Stomach smooth muscle (tissue), 2 donors: ENCODE results near the gene NECAB2.

Source experiments
- H3K27ac ChIP-seq: one replicate; pipeline ENCODE4 v1.7.0; 2013; ENCODE audit warnings: mild to moderate bottlenecking, low read length, inconsistent platforms
- H3K27me3 ChIP-seq, 2 donors: one replicate each; pipeline ENCODE4 v1.7.0; 2013; ENCODE audit warnings: low read length in 2 of 2; ENCODE audit not compliant: insufficient read depth in 2 of 2, control insufficient read depth in 1 of 2
- H3K36me3 ChIP-seq, 2 donors: one replicate each; pipeline ENCODE4 v1.7.0; 2013; ENCODE audit warnings: low read length in 2 of 2; ENCODE audit not compliant: control insufficient read depth in 2 of 2, insufficient read depth in 2 of 2
- H3K4me1 ChIP-seq: one replicate; pipeline ENCODE4 v1.7.0; 2013; ENCODE audit warnings: low read length; ENCODE audit not compliant: control insufficient read depth, insufficient read depth
- H3K4me3 ChIP-seq, 2 donors: one replicate each; pipeline ENCODE4 v1.7.0; 2013; ENCODE audit warnings: low read length in 2 of 2
- H3K9ac ChIP-seq, 2 donors: one replicate each; pipeline ENCODE4 v1.7.0; 2013; ENCODE audit warnings: low read length in 2 of 2, mild to moderate bottlenecking in 1 of 2
- H3K9me3 ChIP-seq, 2 donors: one replicate each; pipeline ENCODE4 v1.7.0; 2013; ENCODE audit warnings: low read length in 2 of 2; ENCODE audit not compliant: control insufficient read depth in 2 of 2
- donor health status: healthy.
- donor health status: Pancreatic carcinoma.

Gene NECAB2

DNA sequence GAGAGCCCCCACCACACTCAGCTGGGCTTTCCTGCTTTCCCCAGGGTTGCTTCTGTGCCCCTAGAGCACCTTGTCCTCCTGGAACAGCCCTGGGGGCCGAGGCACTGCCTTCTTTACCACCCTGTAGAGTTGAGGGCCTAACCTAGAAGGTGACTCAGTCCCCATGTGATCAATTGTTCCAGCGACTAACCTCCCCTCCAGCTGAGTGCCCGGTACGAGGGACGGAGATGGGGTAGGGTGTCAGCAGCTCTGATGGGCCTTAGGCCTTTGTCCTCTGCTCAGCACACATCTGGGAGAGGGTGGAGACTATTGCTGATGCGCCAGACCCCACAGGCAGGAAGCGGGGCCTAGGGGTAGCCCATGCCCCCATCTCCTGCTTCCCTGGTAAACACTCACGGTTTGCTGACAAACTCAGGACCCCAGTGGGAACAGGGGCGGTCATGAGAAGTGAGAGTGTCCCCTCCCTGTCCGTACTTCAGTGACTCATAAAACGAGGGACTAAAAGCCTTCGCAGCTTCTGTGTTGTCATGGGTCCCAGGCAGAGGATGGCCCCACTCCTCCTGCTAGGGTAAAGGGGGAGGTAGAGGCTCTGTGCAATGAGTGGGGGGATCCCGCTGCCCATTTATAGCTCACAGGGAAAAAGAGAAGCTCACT, 33.1 kb downstream of the NECAB2 start:
- H3K27me3 ChIP-seq: peaks cover 15 to 30% of the 10 kb centered on the region in 2 donors
- H3K9ac ChIP-seq: no peak overlapping the region
- H3K4me3 ChIP-seq: no peak overlapping the region
- H3K36me3 ChIP-seq: no peaks in the 10 kb centered on the region
- no peak overlapping the region for H3K27ac ChIP-seq
- H3K4me1 ChIP-seq: no peaks in the 10 kb centered on the region
- H3K9me3 ChIP-seq: no peaks in the 10 kb centered on the region

DNA sequence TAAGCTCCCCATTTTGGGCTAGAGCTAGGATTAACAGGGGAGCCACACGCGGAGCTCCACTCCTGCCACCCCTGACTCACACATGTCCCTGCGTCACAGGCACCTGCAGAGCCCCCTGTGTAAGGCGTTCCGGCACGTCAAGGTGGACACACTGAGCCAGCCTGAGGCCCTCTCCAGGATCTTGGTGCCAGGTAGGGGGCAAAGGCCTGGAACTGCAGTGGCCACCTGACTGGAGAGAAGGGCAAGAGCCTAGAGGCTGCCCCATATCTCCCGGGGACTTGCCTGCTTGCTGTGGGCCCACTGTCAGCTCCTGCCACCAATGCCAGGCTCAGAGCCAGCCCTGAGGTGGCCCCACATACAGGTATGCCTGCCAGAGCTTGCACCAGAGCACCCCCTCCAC, 33.7 kb downstream of the NECAB2 start:
- Histone ChIP-seq H3K27me3 (peaks cover 10 to 24% of the 10 kb centered on the region in 2 donors), H3K9ac (no peak overlapping the region), H3K4me3 (no peak overlapping the region), H3K9me3 (no peaks in the 10 kb centered on the region), H3K36me3 (no peaks in the 10 kb centered on the region), H3K27ac (no peak overlapping the region), H3K4me1 (no peaks in the 10 kb centered on the region)

DNA sequence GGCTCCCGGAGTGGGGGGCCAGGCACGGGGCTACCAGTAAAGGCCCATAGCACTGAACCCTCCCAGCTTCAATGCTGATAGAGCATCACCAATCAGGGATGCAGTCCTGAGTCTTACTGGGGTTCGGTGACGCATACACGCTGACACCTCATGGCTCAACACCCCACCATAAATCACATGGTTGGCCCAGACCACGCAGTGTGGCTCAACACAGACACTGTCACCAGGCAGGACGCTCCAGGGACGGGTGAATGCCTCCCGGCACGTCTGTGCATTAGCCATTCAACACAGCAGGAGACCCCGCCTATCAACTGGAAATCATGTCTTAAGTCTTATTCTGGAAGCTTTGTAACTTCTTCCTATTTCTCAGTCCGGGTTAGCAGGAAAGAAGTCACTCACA, 35.0 kb downstream of the NECAB2 start:
- no peaks in the 10 kb centered on the region for H3K36me3 ChIP-seq
- no peak overlapping the region for H3K27ac ChIP-seq
- H3K4me1 ChIP-seq: no peaks in the 10 kb centered on the region

DNA sequence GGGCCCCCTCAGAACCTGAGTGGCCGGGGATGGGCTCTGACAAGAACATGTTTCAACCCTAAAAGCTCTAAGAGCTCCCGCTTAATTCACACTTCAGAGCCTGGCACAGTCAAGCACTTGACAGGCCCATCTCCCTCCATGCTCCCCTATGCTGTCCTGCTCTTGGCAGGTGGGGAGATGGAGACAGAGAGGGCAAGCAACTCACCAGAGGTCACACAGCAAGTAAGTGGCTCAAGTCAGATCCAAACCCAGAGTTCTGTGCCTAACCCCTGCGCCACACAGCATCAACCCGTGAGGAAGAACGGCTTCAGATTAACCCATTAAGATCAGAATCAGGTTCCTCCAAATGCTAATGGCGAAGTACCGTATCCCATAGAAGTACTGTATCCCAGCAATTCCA, 36.4 kb downstream of the NECAB2 start:
- H3K27me3 ChIP-seq: peaks cover 2 to 10% of the 10 kb centered on the region in 2 donors
- no peaks in the 10 kb centered on the region for H3K36me3 ChIP-seq
- H3K4me3 ChIP-seq: no peak overlapping the region
- H3K4me1 ChIP-seq: no peaks in the 10 kb centered on the region
- no peak overlapping the region for H3K27ac ChIP-seq
- no peak overlapping the region for H3K9ac ChIP-seq
- H3K9me3 ChIP-seq: no peaks in the 10 kb centered on the region

More for the DNA sequence above, 35.0 kb downstream of the NECAB2 start:
- Histone ChIP-seq H3K9me3 (no peaks in the 10 kb centered on the region), H3K9ac (no peak overlapping the region), H3K27me3 (peaks cover 9 to 20% of the 10 kb centered on the region in 2 donors), H3K4me3 (no peak overlapping the region)

DNA sequence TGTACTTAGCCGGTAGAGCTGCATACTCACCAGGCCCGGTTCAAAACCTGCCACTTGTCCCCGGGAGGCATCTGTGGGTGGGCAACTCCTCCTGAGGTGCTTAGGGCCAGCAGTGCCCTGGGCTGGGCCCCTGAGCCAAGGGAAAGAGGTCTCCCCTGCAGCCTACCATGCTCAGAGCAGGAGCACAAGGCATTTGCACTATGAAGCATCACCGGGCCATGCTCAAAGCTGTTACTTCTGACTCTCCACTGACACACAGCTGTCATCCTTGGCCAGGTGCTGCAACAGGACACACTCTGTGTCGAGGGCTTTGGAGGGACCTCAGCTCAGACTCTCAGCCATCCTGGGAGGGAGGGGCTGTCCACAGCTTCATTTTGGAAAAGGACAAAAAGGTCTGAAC, 37.3 kb downstream of the NECAB2 start:
- Histone ChIP-seq H3K9me3 (no peaks in the 10 kb centered on the region), H3K27ac (no peak overlapping the region), H3K36me3 (no peaks in the 10 kb centered on the region), H3K27me3 (peaks cover 2 to 10% of the 10 kb centered on the region in 2 donors), H3K9ac (no peak overlapping the region), H3K4me1 (no peaks in the 10 kb centered on the region), H3K4me3 (no peak overlapping the region)

DNA sequence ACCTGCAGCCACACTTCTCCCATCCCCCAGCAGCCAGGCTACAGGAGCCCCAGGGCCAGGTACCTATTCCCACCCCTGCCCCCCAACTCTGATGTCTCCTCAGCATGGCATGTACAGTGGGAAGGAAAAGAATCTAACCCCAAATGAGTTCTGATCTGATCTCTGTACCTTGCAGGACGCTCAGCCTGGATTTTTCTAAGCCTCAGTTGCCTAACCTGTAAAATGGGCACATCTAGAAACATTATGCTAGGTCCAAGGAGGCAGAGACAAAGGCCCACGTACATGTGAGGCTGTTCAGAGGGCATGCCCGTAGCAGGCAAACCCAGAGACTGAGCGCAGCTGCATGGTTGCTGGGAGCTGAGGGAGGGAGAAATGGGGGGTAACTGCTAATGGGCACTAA, 39.5 kb downstream of the NECAB2 start:
- no peak overlapping the region for H3K27ac ChIP-seq
- no peak overlapping the region for H3K4me3 ChIP-seq
- no peaks in the 10 kb centered on the region for H3K4me1 ChIP-seq
- H3K27me3 ChIP-seq: peaks cover 2 to 3% of the 10 kb centered on the region in 2 donors
- no peaks in the 10 kb centered on the region for H3K9me3 ChIP-seq
- H3K9ac ChIP-seq: no peak overlapping the region
- H3K36me3 ChIP-seq: no peaks in the 10 kb centered on the region

DNA sequence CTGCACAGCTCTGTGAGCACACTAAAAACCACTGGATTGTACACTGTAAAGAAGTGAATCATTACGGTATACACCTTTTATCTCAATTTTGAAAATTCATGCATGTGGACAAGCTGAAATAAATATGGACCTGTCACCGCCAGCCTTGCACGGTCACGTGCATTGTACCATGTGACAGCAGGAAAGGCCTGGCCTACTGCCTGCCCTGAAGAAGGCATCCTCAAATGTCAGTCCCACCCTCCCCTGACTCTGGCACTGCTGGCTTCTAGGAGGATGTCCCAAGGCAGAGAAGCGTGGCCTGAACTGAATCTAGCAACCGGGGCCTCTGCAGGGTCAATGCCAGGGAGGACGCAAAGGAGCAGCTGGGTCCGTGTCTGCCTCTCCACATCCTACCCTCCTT, 39.9 kb downstream of the NECAB2 start:
- Histone ChIP-seq H3K27me3 (peaks cover 0 to 2% of the 10 kb centered on the region in 2 donors), H3K4me3 (no peak overlapping the region), H3K36me3 (no peaks in the 10 kb centered on the region), H3K27ac (no peak overlapping the region), H3K9me3 (no peaks in the 10 kb centered on the region), H3K9ac (no peak overlapping the region), H3K4me1 (no peaks in the 10 kb centered on the region)

DNA sequence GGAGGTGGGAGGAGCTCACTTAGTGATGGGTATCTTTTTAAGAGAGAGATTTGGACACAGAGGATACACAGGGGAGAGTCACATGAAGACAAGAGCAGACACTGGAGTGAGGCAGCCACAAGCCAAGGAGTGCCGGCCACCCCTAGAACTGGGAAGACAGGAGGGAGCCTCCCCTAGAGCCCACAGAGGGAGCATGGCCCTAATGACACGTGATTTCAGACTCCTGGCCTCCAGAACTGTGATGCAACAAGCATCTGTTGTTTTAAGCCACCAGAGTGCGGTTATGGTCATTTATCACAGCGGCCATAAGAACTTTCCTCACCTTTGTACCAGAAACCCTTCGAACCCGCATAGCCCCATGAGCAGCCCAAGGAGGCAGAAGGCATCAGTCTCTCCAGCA, 41.2 kb downstream of the NECAB2 start:
- no peak overlapping the region for H3K27ac ChIP-seq
- H3K9ac ChIP-seq: no peak overlapping the region
- H3K36me3 ChIP-seq: no peaks in the 10 kb centered on the region
- peaks cover 0 to 3% of the 10 kb centered on the region in 2 donors for H3K27me3 ChIP-seq
- H3K4me1 ChIP-seq: peaks cover 2% of the 10 kb centered on the region
- no peaks in the 10 kb centered on the region for H3K9me3 ChIP-seq
- H3K4me3 ChIP-seq: no peak overlapping the region

DNA sequence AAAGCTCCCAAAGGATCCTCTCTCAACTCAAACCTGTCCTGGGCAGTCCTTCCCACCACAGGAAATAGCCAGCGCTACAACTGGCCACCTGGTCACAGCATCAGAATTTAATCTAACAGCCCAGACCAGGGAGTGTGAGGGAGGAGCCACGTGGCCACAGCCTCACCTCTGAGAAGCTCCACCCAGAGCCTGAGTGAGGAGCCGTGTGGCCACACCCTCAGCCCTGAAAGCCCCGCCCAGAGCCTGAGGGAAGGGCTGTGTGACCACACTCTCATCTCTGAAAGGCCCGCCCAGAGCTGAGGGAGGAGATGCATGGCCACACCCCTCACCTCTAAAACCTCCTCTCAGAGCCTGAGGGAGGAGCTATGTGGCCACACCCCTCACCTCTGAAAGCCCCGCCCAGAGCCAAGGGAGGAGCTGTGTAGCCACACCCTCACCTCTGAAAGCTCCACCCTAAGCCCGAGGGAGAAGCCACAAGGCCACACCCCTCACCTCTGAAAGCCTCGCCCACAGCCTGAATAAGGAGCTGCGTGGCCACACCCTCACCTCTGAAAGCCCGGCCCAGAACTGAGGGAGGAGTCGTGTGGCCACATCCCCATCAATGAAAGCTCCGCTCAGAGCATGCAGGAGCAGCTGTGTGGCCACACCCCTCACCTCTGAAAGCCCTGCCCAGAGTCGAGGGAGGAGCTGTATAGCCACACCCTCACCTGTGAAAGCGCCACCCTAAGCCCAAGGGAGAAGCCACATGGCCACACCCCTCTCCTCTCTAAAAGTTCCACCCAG, 45.9 kb downstream of the NECAB2 start:
- Histone ChIP-seq H3K27me3 (peaks cover 2 to 7% of the 10 kb centered on the region in 2 donors), H3K27ac (no peak overlapping the region), H3K4me1 (peaks cover 2% of the 10 kb centered on the region), H3K9me3 (no peaks in the 10 kb centered on the region), H3K4me3 (no peak overlapping the region), H3K36me3 (no peaks in the 10 kb centered on the region), H3K9ac (no peak overlapping the region)

DNA sequence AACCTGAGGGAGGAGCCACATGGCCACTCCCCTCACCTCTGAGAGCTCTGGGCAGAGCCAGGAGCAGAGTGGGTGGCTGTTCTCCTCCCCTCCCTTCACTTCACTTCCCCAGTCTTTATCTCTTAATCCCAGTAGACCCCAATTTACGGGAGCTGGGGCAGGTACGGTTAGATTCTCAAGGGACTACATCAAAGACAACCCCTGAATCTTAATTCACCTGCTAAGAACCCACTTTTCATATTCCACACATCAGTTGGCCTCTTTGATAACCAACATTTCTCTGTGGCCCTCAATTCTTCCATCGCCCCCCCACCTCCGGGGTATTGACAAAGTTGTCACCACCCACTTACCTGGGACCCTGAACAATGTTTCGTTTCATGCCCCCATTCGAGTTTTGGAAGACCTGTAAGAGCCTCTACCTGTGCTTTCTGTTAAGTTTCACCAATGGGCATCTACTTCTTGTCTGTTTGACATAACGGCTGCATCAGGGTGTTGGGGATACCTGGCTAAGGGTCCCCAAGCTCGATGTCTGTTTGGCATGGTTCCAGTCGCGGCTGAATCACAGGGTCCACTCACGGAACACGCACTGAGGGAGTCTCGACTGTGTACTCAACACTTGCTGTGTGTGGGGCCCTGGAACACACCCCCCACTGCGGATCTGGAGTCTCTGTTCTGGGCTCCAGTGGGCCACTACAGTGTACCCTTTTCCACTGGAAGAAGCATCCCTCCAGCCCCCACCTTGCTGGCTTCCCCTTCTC, 46.7 kb downstream of the NECAB2 start:
- Histone ChIP-seq H3K9ac (no peak overlapping the region), H3K4me3 (no peak overlapping the region), H3K27me3 (peaks cover 2 to 7% of the 10 kb centered on the region in 2 donors), H3K9me3 (no peaks in the 10 kb centered on the region), H3K4me1 (peaks cover 2% of the 10 kb centered on the region), H3K36me3 (no peaks in the 10 kb centered on the region), H3K27ac (no peak overlapping the region)
